ENCODE results near the gene OMD. TPM values are rescaled to one million over a fixed set of nuclear protein-coding genes. Genes with fewer than 3 reads are reported as not detected.
A peak's percentile ranks its signal among the peaks of the same experiment; 100 is the strongest.

The OMD gene
- total RNA-seq, 6 experiments from 2014 or later = not detected

GRCh38 chr9:92463387-92463786, 39.1 kb upstream of the OMD start:
- peak overlapping the region; percentile 79 for H3K4me3 Mint-ChIP-seq
- no peak for DNase-seq
- H3K27me3 Mint-ChIP-seq (ENCODE audit: insufficient read depth) = no peaks in the 10 kb centered on the region; the same call in none of the 2 replicates
- no peak for TF ChIP-seq CTCF (IDR thresholded peaks at IDR 0.05)
- H3K4me1 Mint-ChIP-seq (ENCODE audit: low read depth) = peaks cover 57% of the 10 kb centered on the region
- H3K27ac Mint-ChIP-seq = peak overlapping the region; percentile 92
- H3K9me3 Mint-ChIP-seq = no peaks in the 10 kb centered on the region
- no peaks in the 10 kb centered on the region for H3K36me3 Mint-ChIP-seq (ENCODE audit: low read depth)

DNA sequence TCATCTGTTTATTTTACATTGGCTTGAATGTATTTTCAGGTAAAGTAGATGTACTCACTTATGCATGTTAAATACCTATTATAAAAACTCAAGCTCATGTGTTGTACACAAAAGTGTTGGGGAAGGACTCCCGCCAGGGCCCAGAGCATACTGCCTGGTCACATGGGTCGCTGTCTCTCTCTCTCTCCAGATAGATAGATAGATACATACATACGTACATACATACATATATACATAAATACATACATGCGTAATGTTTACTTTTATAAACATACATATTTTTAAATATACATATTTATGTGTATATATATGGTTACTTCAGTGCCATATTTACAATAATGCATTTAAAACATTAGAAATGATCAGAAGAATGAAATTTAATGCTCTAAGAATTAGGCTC, 33.3 kb upstream of the OMD start:
- H3K36me3 Mint-ChIP-seq (ENCODE audit: low read depth) = no peaks in the 10 kb centered on the region
- no peak overlapping the region for H3K27ac Mint-ChIP-seq
- H3K4me1 Mint-ChIP-seq (ENCODE audit: low read depth) = peaks cover 4% of the 10 kb centered on the region
- H3K4me3 Mint-ChIP-seq = no peak overlapping the region
- no peak for TF ChIP-seq CTCF (IDR thresholded peaks at IDR 0.05)
- no peaks in the 10 kb centered on the region; the same call in none of the 2 replicates for H3K27me3 Mint-ChIP-seq (ENCODE audit: insufficient read depth)
- no peak for DNase-seq
- no peaks in the 10 kb centered on the region for H3K9me3 Mint-ChIP-seq

DNA sequence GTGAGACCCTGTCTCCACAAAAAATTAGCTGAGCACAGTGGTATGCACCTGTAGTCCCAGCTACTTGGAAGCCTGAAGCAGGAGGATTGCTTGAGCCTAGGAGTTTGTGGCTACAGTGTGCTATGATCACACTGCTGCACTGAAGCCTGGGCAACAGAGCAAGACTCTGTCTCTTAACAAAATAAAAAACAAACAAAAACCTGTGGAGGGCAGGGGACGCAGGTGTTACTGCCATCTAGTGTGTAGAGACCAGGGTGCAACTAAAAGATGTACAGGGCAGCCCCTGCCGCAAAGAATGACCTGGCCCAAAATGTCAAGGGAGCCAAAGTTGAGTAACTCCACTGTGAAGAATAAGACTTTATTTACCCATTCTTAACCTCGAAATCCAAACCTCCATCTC, 30.9 kb upstream of the OMD start:
- TF ChIP-seq CTCF (IDR thresholded peaks at IDR 0.05) = peak; percentile 51
- H3K36me3 Mint-ChIP-seq (ENCODE audit: low read depth) = no peaks in the 10 kb centered on the region
- no peaks in the 10 kb centered on the region for H3K4me1 Mint-ChIP-seq (ENCODE audit: low read depth)
- no peak overlapping the region for H3K4me3 Mint-ChIP-seq
- no peaks in the 10 kb centered on the region; the same call in 1 of the 2 replicates for H3K27me3 Mint-ChIP-seq (ENCODE audit: insufficient read depth)
- no peaks in the 10 kb centered on the region for H3K9me3 Mint-ChIP-seq
- DNase-seq = no peak
- H3K27ac Mint-ChIP-seq = no peak overlapping the region

- Mint-ChIP-seq H3K4me3 (no peak overlapping the region), H3K36me3 (ENCODE audit: low read depth) (no peaks in the 10 kb centered on the region), H3K27ac (no peak overlapping the region), H3K4me1 (ENCODE audit: low read depth) (peaks cover 8% of the 10 kb centered on the region; the same call in 1 of the 2 replicates), H3K27me3 (ENCODE audit: insufficient read depth) (peaks cover 5% of the 10 kb centered on the region), H3K9me3 (no peaks in the 10 kb centered on the region)
- no peak for TF ChIP-seq CTCF (IDR thresholded peaks at IDR 0.05)
- no peak for DNase-seq
Observed at GRCh38 chr9:92446536-92446935, 22.3 kb upstream of the OMD start.

DNA sequence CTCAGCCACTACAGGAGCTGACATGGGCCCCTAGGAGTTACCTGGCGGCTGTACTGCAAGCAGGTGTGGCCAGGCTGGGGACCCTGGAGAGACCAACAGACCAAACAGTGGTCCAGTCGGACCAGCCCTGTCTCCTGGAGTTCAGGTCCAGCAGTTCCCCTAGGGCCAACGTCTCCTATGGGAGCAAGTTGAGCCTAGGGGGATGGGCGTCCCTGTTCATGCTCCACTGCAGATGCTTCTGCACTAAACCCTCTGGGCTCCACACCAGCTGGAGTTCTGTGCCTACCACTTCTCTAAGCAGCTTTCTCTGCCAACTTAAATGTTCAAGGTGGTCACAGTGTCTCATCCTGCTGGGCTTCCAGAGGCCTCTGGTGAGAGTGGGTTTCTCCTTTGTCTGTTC, 20.6 kb upstream of the OMD start:
- TF ChIP-seq CTCF (IDR thresholded peaks at IDR 0.05) = no peak
- Mint-ChIP-seq H3K27ac (no peak overlapping the region), H3K4me3 (no peak overlapping the region), H3K9me3 (no peaks in the 10 kb centered on the region), H3K36me3 (ENCODE audit: low read depth) (no peaks in the 10 kb centered on the region), H3K4me1 (ENCODE audit: low read depth) (peaks cover 15% of the 10 kb centered on the region), H3K27me3 (ENCODE audit: insufficient read depth) (peaks cover 5% of the 10 kb centered on the region)
- no peak for DNase-seq

DNA sequence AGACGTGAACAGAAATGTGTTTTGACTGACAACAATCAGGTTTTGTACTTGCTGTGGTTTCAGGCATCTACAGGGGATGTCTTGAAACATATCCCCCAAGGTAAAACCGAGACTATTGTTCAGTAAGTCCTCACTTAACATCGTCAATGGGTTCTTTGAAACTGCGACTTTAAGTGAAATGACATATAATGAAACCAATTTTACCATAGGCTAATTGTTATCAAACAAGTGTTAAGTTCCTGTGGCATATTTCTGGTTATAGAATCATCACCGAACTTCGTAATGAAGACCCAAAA, 16.4 kb upstream of the OMD start:
- Mint-ChIP-seq H3K4me3 (no peak overlapping the region), H3K27me3 (ENCODE audit: insufficient read depth) (no peaks in the 10 kb centered on the region; the same call in 1 of the 2 replicates), H3K4me1 (ENCODE audit: low read depth) (peaks cover 13% of the 10 kb centered on the region), H3K9me3 (no peaks in the 10 kb centered on the region), H3K27ac (no peak overlapping the region), H3K36me3 (ENCODE audit: low read depth) (no peaks in the 10 kb centered on the region)
- no peak for TF ChIP-seq CTCF (IDR thresholded peaks at IDR 0.05)
- DNase-seq = no peak

Data from HFFc6 (cell line).